Ishikawa (cell line): ENCODE results near the gene RCAN2.

Experiments
- CREB1 ChIP-seq: IDR thresholded peaks from 2 replicates; pipeline ENCODE4 v1.6.1; 2012; ENCODE audit warnings: low read depth
- EGR1 ChIP-seq: IDR thresholded peaks from 2 replicates; pipeline ENCODE4 v1.6.1; 2012
- EP300 ChIP-seq: IDR thresholded peaks from 2 replicates; pipeline ENCODE4 v1.6.1; 2012; ENCODE audit warnings: borderline replicate concordance
- FOXM1 ChIP-seq: IDR thresholded peaks from 2 replicates; pipeline ENCODE4 v1.6.1; 2012; ENCODE audit warnings: low read depth, borderline replicate concordance
- NFIC ChIP-seq: IDR thresholded peaks from 2 replicates; pipeline ENCODE4 v1.6.1; 2012
- RAD21 ChIP-seq: IDR thresholded peaks from 2 replicates; pipeline ENCODE4 v1.6.1; 2012; ENCODE audit warnings: low read depth
- TAF1 ChIP-seq: IDR thresholded peaks from 2 replicates; pipeline ENCODE4 v1.6.1; 2012; ENCODE audit warnings: low read depth, mild to moderate bottlenecking
- YY1 ChIP-seq: IDR thresholded peaks from 2 replicates; pipeline ENCODE4 v1.6.1; 2012; ENCODE audit warnings: low read depth
- ZBTB7A ChIP-seq: IDR thresholded peaks from 2 replicates; pipeline ENCODE4 v1.6.1; 2012; ENCODE audit warnings: low read depth
- TF ChIP-seq, protein P1 (sequence below): IDR thresholded peaks from 2 replicates; pipeline ENCODE4 v1.6.1; 2012; ENCODE audit warnings: low read depth, mild to moderate bottlenecking

DNA sequence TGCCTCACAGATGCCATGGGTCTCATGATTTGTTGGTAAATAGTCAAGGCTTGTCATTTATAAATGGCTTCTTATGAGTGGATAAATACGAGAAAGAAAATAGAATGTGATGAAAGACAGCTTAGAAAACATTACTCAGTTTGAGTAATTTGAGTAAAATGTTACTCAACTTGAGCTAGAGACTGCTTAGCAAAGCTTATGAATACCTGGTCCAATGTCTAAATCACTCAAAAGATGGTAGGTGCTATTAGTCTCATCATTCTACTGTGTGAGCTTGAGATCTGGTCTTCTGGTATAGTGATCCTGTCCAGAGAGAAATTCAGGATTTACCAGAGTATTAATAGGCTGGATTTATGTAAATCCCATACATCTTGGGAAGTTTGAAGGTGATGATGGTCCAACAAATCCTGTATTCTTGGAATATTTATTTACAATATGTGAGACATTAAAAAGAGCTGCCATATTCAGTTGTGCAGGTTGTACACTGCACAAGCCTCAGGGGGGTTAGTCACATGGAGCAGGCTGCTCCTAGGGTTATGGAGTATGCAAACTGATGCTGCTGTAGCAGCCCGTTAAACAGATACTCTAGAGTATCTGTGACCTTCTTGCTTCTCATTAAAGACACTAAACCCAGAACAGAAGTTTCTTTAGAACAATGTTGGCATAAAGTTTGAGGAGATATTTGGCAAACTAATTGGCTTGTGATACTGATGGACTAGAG, 112.9 kb downstream of the RCAN2 start:
- TF ChIP-seq TAF1: no peak
- TF ChIP-seq CREB1: no peak
- TF ChIP-seq ZBTB7A: no peak
- no peak for TF ChIP-seq NFIC
- TF ChIP-seq RAD21: no peak
- TF ChIP-seq, protein P1, sequence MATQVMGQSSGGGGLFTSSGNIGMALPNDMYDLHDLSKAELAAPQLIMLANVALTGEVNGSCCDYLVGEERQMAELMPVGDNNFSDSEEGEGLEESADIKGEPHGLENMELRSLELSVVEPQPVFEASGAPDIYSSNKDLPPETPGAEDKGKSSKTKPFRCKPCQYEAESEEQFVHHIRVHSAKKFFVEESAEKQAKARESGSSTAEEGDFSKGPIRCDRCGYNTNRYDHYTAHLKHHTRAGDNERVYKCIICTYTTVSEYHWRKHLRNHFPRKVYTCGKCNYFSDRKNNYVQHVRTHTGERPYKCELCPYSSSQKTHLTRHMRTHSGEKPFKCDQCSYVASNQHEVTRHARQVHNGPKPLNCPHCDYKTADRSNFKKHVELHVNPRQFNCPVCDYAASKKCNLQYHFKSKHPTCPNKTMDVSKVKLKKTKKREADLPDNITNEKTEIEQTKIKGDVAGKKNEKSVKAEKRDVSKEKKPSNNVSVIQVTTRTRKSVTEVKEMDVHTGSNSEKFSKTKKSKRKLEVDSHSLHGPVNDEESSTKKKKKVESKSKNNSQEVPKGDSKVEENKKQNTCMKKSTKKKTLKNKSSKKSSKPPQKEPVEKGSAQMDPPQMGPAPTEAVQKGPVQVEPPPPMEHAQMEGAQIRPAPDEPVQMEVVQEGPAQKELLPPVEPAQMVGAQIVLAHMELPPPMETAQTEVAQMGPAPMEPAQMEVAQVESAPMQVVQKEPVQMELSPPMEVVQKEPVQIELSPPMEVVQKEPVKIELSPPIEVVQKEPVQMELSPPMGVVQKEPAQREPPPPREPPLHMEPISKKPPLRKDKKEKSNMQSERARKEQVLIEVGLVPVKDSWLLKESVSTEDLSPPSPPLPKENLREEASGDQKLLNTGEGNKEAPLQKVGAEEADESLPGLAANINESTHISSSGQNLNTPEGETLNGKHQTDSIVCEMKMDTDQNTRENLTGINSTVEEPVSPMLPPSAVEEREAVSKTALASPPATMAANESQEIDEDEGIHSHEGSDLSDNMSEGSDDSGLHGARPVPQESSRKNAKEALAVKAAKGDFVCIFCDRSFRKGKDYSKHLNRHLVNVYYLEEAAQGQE: no peak
- TF ChIP-seq EP300: no peak
- no peak for TF ChIP-seq YY1
- TF ChIP-seq EGR1: no peak
- no peak for TF ChIP-seq FOXM1
